Calu3 (cell line): ENCODE results near the gene BOD1L1. TPM values are rescaled to one million over a fixed set of nuclear protein-coding genes. Genes with fewer than 3 reads are reported as not detected.

ENCODE experiments used
- BruUV-seq: library from RNA; stranded (reverse); fragments of 400-500 nt; replicated peaks from 2 replicates; lab custom pipeline; 2021; lab: Mats Ljungman, UMichigan
- CTCF ChIA-PET: fragments of 300-600 bp; sonication (Branson Sonifier 250); formaldehyde crosslinking; loops from one replicate; lab custom pipeline; 2022; ENCODE audit warnings: antibody characterized with exemption; lab: Charles Lee
- DNase-seq: peaks from one replicate; pipeline ENCODE4 v3.0.0; 2022
- H3K27ac Mint-ChIP-seq: one replicate; pipeline ENCODE4 v1.8.0; 2022; ENCODE audit warnings: mixed read lengths; ENCODE audit not compliant: unreplicated experiment
- H3K27me3 Mint-ChIP-seq: one replicate; pipeline ENCODE4 v1.8.0; 2022; ENCODE audit warnings: mixed read lengths; ENCODE audit not compliant: unreplicated experiment
- H3K36me3 Mint-ChIP-seq: one replicate; pipeline ENCODE4 v1.8.0; 2022; ENCODE audit warnings: mild to moderate bottlenecking, moderate library complexity, mixed read lengths; ENCODE audit not compliant: insufficient read depth, unreplicated experiment
- H3K4me1 Mint-ChIP-seq: one replicate; pipeline ENCODE4 v1.8.0; 2022; ENCODE audit warnings: mild to moderate bottlenecking, low read depth, mixed read lengths; ENCODE audit not compliant: unreplicated experiment
- H3K4me3 Mint-ChIP-seq: one replicate; pipeline ENCODE4 v1.8.0; 2022; ENCODE audit warnings: mild to moderate bottlenecking, low read depth, moderate library complexity, mixed read lengths; ENCODE audit not compliant: unreplicated experiment
- H3K9me3 Mint-ChIP-seq: one replicate; pipeline ENCODE4 v1.8.0; 2022; ENCODE audit warnings: low read depth, mixed read lengths; ENCODE audit not compliant: unreplicated experiment
- CTCF ChIP-seq: fragments of 200-600 bp; IDR thresholded peaks from one replicate; pipeline ENCODE4 v1.8.0; 2022; ENCODE audit warnings: antibody characterized with exemption; ENCODE audit not compliant: unreplicated experiment
- intact Hi-C: fragments of 100-400 bp; cut with micrococcal nuclease; formaldehyde crosslinking; loops from one replicate; pipeline ENCODE4 v1.10.0; 2022; ENCODE audit not compliant: unreplicated experiment
- total RNA-seq: library from RNA; stranded (reverse); gene quantifications from 2 replicates; pipeline ENCODE4 v1.2.3, GENCODE V29; 2022

Gene BOD1L1
- total RNA-seq, 1 experiment from 2014 or later = 25.7 TPM

- H3K27me3 Mint-ChIP-seq = peaks cover 20% of the 10 kb centered on the region
- peaks cover 13% of the 10 kb centered on the region for H3K36me3 Mint-ChIP-seq
- no peak for TF ChIP-seq CTCF
- no peak overlapping the region for H3K4me3 Mint-ChIP-seq
- intact Hi-C loops = no loop called here
- no peak overlapping the region for H3K27ac Mint-ChIP-seq
- no peaks in the 10 kb centered on the region for H3K9me3 Mint-ChIP-seq
- no TSS peak for BruUV-seq
- no peaks in the 10 kb centered on the region for H3K4me1 Mint-ChIP-seq
- CTCF ChIA-PET = no interaction called here
- no peak for DNase-seq
Measured at GRCh38 chr4:13541176-13541604, 86.3 kb downstream of the BOD1L1 start.

- intact Hi-C loops = no loop called here
- no peak overlapping the region for H3K4me3 Mint-ChIP-seq
- H3K9me3 Mint-ChIP-seq = no peaks in the 10 kb centered on the region
- no peaks in the 10 kb centered on the region for H3K4me1 Mint-ChIP-seq
- BruUV-seq = no TSS peak
- TF ChIP-seq CTCF = no peak
- peaks cover 20% of the 10 kb centered on the region for H3K27me3 Mint-ChIP-seq
- CTCF ChIA-PET = no interaction called here
- no peak for DNase-seq
- no peak overlapping the region for H3K27ac Mint-ChIP-seq
- peaks cover 13% of the 10 kb centered on the region for H3K36me3 Mint-ChIP-seq
Measured at GRCh38 chr4:13540446-13541175, 86.9 kb downstream of the BOD1L1 start.

- Mint-ChIP-seq H3K4me1 (no peaks in the 10 kb centered on the region), H3K36me3 (peaks cover 8% of the 10 kb centered on the region), H3K27ac (no peak overlapping the region), H3K9me3 (no peaks in the 10 kb centered on the region), H3K4me3 (no peak overlapping the region), H3K27me3 (peaks cover 20% of the 10 kb centered on the region)
- TF ChIP-seq CTCF = no peak
- no peak for DNase-seq
- CTCF ChIA-PET = no interaction called here
- no TSS peak for BruUV-seq
- intact Hi-C loops = no loop called here
Measured at GRCh38 chr4:13539619-13540445, 87.7 kb downstream of the BOD1L1 start.

GRCh38 chr4:13539047-13539618, 88.4 kb downstream of the BOD1L1 start:
- no peak for DNase-seq
- intact Hi-C loops = no loop called here
- CTCF ChIA-PET = interaction anchor here (0.7 kb wide), 1 partner anchor 20 kb away, joined by 3 read pairs; no protein-coding TSS in a partner anchor
- H3K36me3 Mint-ChIP-seq = peaks cover under 1% of the 10 kb centered on the region
- no peak for TF ChIP-seq CTCF
- no TSS peak for BruUV-seq
- H3K4me1 Mint-ChIP-seq = no peaks in the 10 kb centered on the region
- no peak overlapping the region for H3K4me3 Mint-ChIP-seq
- no peak overlapping the region for H3K27ac Mint-ChIP-seq
- H3K27me3 Mint-ChIP-seq = peaks cover 24% of the 10 kb centered on the region
- no peaks in the 10 kb centered on the region for H3K9me3 Mint-ChIP-seq
